ENCODE results near the gene ACSF3. TPM values are rescaled to one million over a fixed set of nuclear protein-coding genes. Genes with fewer than 3 reads are reported as not detected.

ACSF3 gene
- total RNA-seq, 6 experiments from 2014 or later, result 18.4 to 24.2 (median 21.2) TPM

- Mint-ChIP-seq H3K27ac (no peak overlapping the region), H3K36me3 (ENCODE audit: low read depth) (no peaks in the 10 kb centered on the region), H3K27me3 (ENCODE audit: insufficient read depth) (peaks cover 39% of the 10 kb centered on the region), H3K9me3 (no peaks in the 10 kb centered on the region), H3K4me3 (no peak overlapping the region), H3K4me1 (ENCODE audit: low read depth) (no peaks in the 10 kb centered on the region)
- no peak for DNase-seq
- no peak for TF ChIP-seq CTCF (IDR thresholded peaks at IDR 0.05)
Measured at GRCh38 chr16:89062389-89063345, 31.0 kb upstream of the ACSF3 start.

GRCh38 chr16:89063768-89064320, 29.8 kb upstream of the ACSF3 start:
- H3K4me3 Mint-ChIP-seq, result no peak overlapping the region
- TF ChIP-seq CTCF (IDR thresholded peaks at IDR 0.05), result no peak
- H3K9me3 Mint-ChIP-seq, result no peaks in the 10 kb centered on the region
- peaks cover 36% of the 10 kb centered on the region for H3K27me3 Mint-ChIP-seq (ENCODE audit: insufficient read depth)
- no peaks in the 10 kb centered on the region for H3K36me3 Mint-ChIP-seq (ENCODE audit: low read depth)
- H3K27ac Mint-ChIP-seq, result no peak overlapping the region
- DNase-seq, result no peak
- no peaks in the 10 kb centered on the region for H3K4me1 Mint-ChIP-seq (ENCODE audit: low read depth)

- no peaks in the 10 kb centered on the region for H3K9me3 Mint-ChIP-seq
- TF ChIP-seq CTCF (IDR thresholded peaks at IDR 0.05), result no peak
- no peak overlapping the region for H3K4me3 Mint-ChIP-seq
Measured at GRCh38 chr16:89064606-89065457, 28.8 kb upstream of the ACSF3 start.

GRCh38 chr16:89065458-89065822, 28.2 kb upstream of the ACSF3 start:
- Mint-ChIP-seq H3K27me3 (ENCODE audit: insufficient read depth) (peaks cover 36% of the 10 kb centered on the region), H3K9me3 (no peaks in the 10 kb centered on the region), H3K4me3 (no peak overlapping the region), H3K4me1 (ENCODE audit: low read depth) (no peaks in the 10 kb centered on the region), H3K36me3 (ENCODE audit: low read depth) (no peaks in the 10 kb centered on the region), H3K27ac (no peak overlapping the region)
- DNase-seq, result no peak
- no peak for TF ChIP-seq CTCF (IDR thresholded peaks at IDR 0.05)

More at GRCh38 chr16:89064606-89065457, 28.8 kb upstream of the ACSF3 start:
- Mint-ChIP-seq H3K4me1 (ENCODE audit: low read depth) (no peaks in the 10 kb centered on the region), H3K36me3 (ENCODE audit: low read depth) (no peaks in the 10 kb centered on the region), H3K27ac (no peak overlapping the region), H3K27me3 (ENCODE audit: insufficient read depth) (peaks cover 36% of the 10 kb centered on the region)
- no peak for DNase-seq

GRCh38 chr16:89066721-89067120, 26.9 kb upstream of the ACSF3 start:
- H3K27me3 Mint-ChIP-seq (ENCODE audit: insufficient read depth), result peaks cover 26% of the 10 kb centered on the region
- TF ChIP-seq CTCF (IDR thresholded peaks at IDR 0.05), result no peak
- DNase-seq, result no peak
- H3K4me1 Mint-ChIP-seq (ENCODE audit: low read depth), result no peaks in the 10 kb centered on the region
- no peak overlapping the region for H3K27ac Mint-ChIP-seq
- no peaks in the 10 kb centered on the region for H3K36me3 Mint-ChIP-seq (ENCODE audit: low read depth)
- peaks cover 2% of the 10 kb centered on the region; the same call in 1 of the 2 replicates for H3K9me3 Mint-ChIP-seq
- no peak overlapping the region for H3K4me3 Mint-ChIP-seq

Data from HFFc6 (cell line).